Measurements from ENCODE around the gene PFDN5.
A peak's percentile ranks its signal among the peaks of the same experiment; 100 is the strongest.

PFDN5 gene

DNA sequence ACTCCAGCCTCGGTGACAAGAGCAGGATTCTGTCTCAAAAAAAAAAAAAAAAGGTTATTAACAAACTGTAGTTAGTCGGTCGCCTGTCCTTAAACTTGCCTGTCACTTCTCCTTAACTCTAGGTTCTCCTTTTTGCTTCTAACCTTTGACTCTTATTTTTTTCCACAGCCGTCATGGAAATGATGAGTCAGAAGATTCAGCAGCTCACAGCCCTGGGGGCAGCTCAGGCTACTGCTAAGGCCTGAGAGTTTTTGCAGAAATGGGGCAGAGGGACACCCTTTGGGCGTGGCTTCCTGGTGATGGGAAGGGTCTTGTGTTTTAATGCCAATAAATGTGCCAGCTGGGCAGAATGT lies 3.7 kb downstream of the PFDN5 start:
- DNase-seq (ENCODE audit: extremely low read depth, insufficient read length): no peak
- Histone ChIP-seq H3K4me3 (replicated peaks; ENCODE audit: low read depth, low read length) (peak overlapping the region; percentile 86), H3K27me3 (replicated peaks; ENCODE audit: control insufficient read depth, insufficient read depth, low read length) (no peaks in the 10 kb centered on the region), H3K36me3 (ENCODE audit: control insufficient read depth, insufficient read depth, low read length) (peaks cover 3% of the 10 kb centered on the region; the same call in 1 of the 2 replicates)
- TF ChIP-seq, protein P1, sequence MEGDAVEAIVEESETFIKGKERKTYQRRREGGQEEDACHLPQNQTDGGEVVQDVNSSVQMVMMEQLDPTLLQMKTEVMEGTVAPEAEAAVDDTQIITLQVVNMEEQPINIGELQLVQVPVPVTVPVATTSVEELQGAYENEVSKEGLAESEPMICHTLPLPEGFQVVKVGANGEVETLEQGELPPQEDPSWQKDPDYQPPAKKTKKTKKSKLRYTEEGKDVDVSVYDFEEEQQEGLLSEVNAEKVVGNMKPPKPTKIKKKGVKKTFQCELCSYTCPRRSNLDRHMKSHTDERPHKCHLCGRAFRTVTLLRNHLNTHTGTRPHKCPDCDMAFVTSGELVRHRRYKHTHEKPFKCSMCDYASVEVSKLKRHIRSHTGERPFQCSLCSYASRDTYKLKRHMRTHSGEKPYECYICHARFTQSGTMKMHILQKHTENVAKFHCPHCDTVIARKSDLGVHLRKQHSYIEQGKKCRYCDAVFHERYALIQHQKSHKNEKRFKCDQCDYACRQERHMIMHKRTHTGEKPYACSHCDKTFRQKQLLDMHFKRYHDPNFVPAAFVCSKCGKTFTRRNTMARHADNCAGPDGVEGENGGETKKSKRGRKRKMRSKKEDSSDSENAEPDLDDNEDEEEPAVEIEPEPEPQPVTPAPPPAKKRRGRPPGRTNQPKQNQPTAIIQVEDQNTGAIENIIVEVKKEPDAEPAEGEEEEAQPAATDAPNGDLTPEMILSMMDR (IDR thresholded peaks at IDR 0.05; ENCODE audit: insufficient read depth, low read length, poor library complexity, severe bottlenecking): no peak

DNA sequence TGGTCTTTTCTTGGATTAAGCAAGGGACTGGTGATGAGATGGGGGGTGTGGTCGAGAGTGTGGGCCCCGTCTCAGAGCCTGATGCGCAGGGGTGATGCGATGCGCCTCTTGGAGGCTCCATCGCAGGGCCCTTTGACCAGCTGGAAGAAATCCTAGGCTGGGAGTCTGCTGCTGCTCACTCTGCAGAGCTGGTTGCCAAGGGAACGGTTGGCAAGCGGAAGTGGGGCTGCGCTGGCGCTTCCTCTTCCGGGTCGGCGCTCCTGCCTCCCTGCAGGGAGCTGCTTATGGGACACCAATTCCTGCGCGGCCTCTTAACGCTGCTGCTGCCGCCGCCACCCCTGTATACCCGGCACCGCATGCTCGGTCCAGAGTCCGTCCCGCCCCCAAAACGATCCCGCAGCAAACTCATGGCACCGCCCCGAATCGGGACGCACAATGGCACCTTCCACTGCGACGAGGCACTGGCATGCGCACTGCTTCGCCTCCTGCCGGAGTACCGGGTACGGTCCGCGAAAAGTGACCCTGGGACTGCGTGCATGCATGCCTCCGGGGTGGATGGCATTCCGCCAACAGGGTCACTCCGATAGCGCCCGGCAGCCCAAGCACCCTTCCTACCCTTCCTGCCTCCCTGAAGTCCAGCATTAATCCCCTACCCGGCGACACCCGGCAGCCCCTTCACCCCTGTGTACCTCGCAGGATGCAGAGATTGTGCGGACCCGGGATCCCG lies 4.3 kb downstream of the PFDN5 start, which contains the start of gene MYG1:
MYG1 (plus strand) TSS at position 242 of the 727 bp plus-strand sequence; CDS start at position 285, 43 bp downstream.
- H3K4me3 ChIP-seq (replicated peaks; ENCODE audit: low read depth, low read length): peak within 1 kb of the TSS; percentile 86
- peaks cover 3% of the 10 kb centered on the region; the same call in 1 of the 2 replicates for H3K36me3 ChIP-seq (ENCODE audit: control insufficient read depth, insufficient read depth, low read length)
- TF ChIP-seq, protein P1 (IDR thresholded peaks at IDR 0.05; ENCODE audit: insufficient read depth, low read length, poor library complexity, severe bottlenecking): peak; percentile 26
- H3K27me3 ChIP-seq (replicated peaks; ENCODE audit: control insufficient read depth, insufficient read depth, low read length): no peaks in the 10 kb centered on the region
- DNase-seq (ENCODE audit: extremely low read depth, insufficient read length): peak; percentile 88

DNA sequence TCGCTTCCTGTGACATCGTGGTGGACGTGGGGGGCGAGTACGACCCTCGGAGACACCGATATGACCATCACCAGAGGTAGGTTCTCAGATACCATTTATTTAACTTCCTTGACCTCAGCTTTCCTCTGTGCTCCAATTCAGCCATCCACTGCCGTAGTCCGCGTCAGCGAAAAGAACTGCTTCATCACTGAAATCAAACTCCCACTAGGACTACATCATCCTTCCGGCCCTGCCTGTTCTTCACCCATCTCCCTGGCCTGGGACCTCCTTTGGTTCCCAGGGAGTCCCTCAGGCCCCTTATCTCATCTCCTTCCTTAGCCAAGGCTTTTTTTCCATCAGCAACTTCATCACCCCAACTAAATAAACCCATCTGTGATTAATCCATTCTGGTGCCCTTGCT lies 4.8 kb downstream of the PFDN5 start:
- H3K27me3 ChIP-seq (replicated peaks; ENCODE audit: control insufficient read depth, insufficient read depth, low read length): no peaks in the 10 kb centered on the region
- DNase-seq (ENCODE audit: extremely low read depth, insufficient read length): no peak
- peak overlapping the region; percentile 86 for H3K4me3 ChIP-seq (replicated peaks; ENCODE audit: low read depth, low read length)
- TF ChIP-seq, protein P1 (IDR thresholded peaks at IDR 0.05; ENCODE audit: insufficient read depth, low read length, poor library complexity, severe bottlenecking): no peak
- peaks cover 4% of the 10 kb centered on the region for H3K36me3 ChIP-seq (ENCODE audit: control insufficient read depth, insufficient read depth, low read length)

DNA sequence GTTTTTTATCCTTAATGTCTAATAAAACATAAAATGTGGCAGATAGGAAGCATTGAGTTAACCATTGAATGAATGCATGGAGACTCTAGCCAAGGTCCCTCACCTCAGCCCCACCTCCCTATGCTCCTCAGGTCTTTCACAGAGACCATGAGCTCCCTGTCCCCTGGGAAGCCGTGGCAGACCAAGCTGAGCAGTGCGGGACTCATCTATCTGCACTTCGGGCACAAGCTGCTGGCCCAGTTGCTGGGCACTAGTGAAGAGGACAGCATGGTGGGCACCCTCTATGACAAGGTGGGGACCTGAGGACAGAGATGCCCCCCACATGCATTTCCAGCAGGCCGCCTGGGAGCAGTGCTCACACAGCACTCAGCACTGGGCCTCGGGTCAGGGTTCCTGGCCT lies 7.6 kb downstream of the PFDN5 start:
- TF ChIP-seq, protein P1 (IDR thresholded peaks at IDR 0.05; ENCODE audit: insufficient read depth, low read length, poor library complexity, severe bottlenecking): no peak
- peaks cover 19% of the 10 kb centered on the region for H3K36me3 ChIP-seq (ENCODE audit: control insufficient read depth, insufficient read depth, low read length)
- H3K4me3 ChIP-seq (replicated peaks; ENCODE audit: low read depth, low read length): no peak overlapping the region
- no peak for DNase-seq (ENCODE audit: extremely low read depth, insufficient read length)
- no peaks in the 10 kb centered on the region for H3K27me3 ChIP-seq (replicated peaks; ENCODE audit: control insufficient read depth, insufficient read depth, low read length)

DNA sequence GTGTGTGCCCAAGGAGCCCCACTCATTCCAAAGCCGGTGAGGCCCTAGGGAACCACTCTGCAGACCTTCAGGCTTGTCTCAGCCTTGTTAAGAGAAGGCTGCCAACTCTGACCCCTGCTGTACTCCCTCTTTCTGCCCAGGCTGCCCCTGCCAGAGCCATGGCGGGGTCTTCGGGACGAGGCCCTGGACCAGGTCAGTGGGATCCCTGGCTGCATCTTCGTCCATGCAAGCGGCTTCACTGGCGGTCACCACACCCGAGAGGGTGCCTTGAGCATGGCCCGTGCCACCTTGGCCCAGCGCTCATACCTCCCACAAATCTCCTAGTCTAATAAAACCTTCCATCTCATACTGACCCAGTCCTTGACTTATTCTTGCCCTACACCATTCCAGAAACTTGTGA lies 11.5 kb downstream of the PFDN5 start:
- no peak overlapping the region for H3K4me3 ChIP-seq (replicated peaks; ENCODE audit: low read depth, low read length)
- peaks cover 28% of the 10 kb centered on the region for H3K36me3 ChIP-seq (ENCODE audit: control insufficient read depth, insufficient read depth, low read length)
- H3K27me3 ChIP-seq (replicated peaks; ENCODE audit: control insufficient read depth, insufficient read depth, low read length): no peaks in the 10 kb centered on the region
- TF ChIP-seq, protein P1 (IDR thresholded peaks at IDR 0.05; ENCODE audit: insufficient read depth, low read length, poor library complexity, severe bottlenecking): no peak
- no peak for DNase-seq (ENCODE audit: extremely low read depth, insufficient read length)
